ENCODE results near the gene BTLA.
"Not testable (repeated sequence)": the region's sequence is repeated elsewhere in the genome, so short reads cannot be mapped to it uniquely, and the experiment has no call there.

Gene BTLA

DNA sequence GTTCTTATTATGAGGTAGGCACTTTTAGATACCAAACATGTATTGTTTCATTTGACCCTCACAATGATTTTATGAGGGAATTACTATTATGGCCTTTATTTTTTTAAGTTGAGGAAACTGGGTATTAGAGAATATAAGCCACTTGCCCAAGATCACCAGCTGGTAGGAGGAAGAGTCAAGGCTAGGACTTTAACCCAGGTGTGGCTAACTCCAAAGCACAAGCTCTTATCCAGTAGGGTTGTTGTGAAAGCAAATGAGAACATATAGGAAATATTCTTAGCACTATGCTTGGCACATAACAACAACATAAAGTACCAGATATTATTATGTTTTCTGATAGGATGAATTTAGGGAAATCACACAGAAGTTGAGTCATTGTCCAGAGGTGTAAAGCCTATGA is 7.9 kb downstream of the BTLA start:
- DNase-seq: no peak

- DNase-seq: no peak
Observed at GRCh38 chr3:112489674-112490479, 9.4 kb downstream of the BTLA start.

- no peak for DNase-seq
Observed at GRCh38 chr3:112486811-112487505, 12.3 kb downstream of the BTLA start.

DNA sequence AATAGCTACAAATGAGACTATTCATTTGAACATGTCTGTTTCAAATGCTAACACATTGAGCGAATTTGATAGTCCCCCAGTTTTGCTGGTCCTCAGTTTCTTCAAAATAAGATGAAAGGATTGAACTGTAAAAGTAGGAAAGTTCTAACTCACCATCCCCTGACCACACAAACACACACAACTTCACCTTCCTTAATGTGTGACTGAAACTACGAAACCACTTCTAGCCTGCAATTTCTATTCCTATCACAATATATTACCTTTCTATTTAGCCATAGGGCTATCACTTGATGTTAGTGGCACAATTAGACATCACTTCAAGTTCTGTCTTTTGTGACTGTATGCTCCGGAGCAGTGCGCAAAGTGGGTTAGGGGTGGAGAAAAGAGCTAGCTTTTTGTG is 14.9 kb downstream of the BTLA start:
- no peak for DNase-seq

DNA sequence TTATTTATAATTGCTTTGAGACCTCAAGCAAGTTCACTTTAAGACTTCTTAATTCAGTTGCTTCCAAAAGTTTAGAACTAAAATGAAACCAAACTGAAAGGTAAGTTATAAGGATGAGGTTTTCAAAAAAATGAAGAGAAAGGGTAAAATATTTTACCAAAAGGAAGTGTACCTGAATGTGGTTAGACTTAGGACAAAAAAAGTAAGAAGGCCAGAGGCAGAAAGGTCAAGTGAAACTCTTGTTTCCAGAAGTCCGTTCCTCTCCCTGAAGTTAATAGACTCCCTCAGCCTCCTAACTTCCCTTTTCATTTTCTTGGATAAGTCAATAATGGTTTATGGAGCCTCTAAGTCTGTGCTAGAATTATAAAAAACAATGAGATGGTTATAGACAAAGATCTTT is 16.6 kb downstream of the BTLA start:
- DNase-seq: no peak

GRCh38 chr3:112481302-112481721 is 18.0 kb downstream of the BTLA start:
- DNase-seq: no peak

DNA sequence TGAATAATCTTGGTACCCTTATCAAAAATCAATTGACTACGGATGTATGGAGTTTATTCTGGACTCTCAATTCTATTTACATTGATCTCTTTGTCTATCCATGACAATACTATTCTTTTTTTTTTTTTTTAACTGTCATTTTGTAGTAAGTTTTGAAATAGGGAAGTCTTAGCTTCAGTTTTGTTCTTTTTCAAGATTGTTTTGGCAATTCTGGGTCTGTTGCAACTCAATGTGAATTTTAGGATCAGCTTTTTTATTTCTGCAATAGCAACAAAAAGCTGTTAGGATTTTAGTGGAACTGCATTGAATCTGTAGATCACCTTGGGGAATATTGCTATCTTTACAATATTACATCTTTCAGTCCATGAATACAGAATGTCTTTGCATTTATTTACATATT is 21.4 kb downstream of the BTLA start:
- no peak for DNase-seq

DNA sequence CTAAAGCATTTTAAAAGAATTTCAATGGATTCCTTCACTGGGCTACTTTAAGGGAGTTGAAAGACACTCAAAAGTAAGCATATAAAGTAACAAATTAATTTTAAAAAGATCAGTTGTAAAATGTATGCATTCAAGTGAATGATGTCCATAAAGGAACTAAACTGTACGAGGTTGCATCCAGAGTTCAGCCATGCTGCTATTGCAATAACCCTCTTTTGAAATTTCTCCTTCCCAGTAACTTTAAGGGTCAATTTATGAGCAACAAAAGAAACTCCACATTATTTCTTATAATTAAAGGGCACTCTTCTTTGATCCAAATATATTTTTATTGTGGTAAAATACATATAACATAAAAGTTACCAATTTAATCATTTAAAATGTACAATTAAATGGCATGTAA is 22.9 kb downstream of the BTLA start:
- no peak for DNase-seq

- DNase-seq: no peak
Observed at GRCh38 chr3:112474796-112475195, 24.5 kb downstream of the BTLA start.

DNA sequence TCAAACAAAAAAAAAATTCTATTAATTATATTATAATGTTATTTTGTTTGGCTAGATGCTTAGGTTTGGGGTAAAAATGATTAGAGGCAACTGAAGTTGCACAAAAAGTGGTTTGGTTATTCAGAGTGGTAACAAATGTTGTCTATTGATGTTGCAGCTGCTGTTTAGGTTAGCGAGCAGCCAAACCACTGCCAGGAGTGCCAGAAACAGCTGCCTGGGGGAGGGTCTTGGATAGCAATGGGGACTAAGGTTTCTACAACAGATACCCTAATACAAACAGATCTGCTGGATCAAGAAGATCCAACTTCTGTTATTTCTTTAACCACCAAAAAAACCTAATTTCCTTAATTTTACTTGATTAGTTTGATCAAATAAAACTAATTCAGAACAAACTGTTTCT is 26.6 kb downstream of the BTLA start:
- DNase-seq: no peak

GRCh38 chr3:112471596-112472325 is 27.5 kb downstream of the BTLA start:
- no peak for DNase-seq

GRCh38 chr3:112470788-112471187 is 28.5 kb downstream of the BTLA start:
- no peak for DNase-seq

GRCh38 chr3:112469671-112470070 is 29.6 kb downstream of the BTLA start:
- DNase-seq: no peak

DNA sequence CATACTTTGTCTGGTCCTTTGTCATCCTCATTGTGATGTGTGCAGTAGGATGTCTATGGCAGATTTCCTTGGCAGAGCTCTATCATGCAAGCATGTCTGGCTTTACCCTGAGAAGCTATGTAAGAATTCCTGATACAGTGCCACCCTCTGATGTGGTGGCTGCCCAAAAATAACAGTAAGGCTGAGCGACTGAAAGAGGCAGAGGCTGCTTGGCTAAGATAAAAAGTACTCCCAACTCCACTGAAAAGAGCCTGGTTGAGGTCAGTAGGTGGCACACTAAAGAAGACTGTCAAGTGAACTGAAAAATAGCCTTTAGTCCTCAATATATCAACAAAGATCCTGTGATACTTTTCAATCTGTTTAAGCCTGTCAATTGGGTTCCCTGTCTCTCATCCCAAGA is 31.7 kb downstream of the BTLA start:
- DNase-seq: no peak

DNA sequence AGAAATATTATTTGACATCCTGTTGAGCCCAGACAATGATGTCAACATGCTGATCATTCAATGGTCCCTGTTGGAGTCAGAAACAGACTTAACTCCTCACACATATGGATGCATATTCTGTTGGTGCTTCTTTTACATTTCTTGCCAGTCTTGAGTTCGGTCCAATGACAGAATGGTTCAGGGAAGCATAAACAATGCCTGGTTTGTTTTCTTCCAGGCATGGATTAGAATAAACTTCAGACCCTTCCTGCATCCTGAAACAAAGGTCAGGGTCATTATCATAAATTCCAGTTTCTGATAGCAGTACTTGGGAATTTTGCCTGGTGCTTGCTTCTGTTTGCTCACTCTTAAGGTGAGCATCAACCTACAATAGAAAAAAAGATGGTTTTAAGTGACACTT is 33.3 kb downstream of the BTLA start:
- no peak for DNase-seq

- DNase-seq: peak in 2 of 5 experiments; percentile 18 to 66
Observed at GRCh38 chr3:112464264-112464663, 35.0 kb downstream of the BTLA start.

- DNase-seq: peak in 1 of 5 experiments; percentile 49
Observed at GRCh38 chr3:112463250-112463649, 36.0 kb downstream of the BTLA start.

GRCh38 chr3:112461787-112462186 is 37.5 kb downstream of the BTLA start:
- DNase-seq: not testable (repeated sequence)

GRCh38 chr3:112460519-112461195 is 38.6 kb downstream of the BTLA start:
- peak in 1 of 5 experiments; percentile 46 for DNase-seq

GRCh38 chr3:112459750-112460149 is 39.5 kb downstream of the BTLA start:
- peak in 2 of 5 experiments; percentile 9 to 77 for DNase-seq

DNA sequence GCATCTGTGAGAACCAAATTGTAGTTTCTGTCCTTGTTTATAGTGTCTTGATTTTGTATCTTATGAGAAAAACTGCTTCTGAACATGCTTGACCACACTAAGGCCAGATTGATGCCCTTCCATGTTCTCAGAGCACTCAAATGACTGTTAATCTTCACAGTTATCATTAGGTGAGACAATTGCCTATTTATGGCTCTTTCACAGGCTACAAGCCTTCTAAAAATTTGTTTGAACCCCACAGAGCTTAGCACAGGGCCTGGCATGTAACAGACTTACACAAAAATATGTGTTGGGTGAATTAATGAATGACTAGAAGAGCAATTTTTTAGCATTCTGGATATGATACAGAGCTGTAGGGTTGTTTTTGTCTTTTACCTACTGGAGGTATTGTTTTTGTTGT is 43.1 kb downstream of the BTLA start:
- DNase-seq: no peak

- no peak for DNase-seq
Observed at GRCh38 chr3:112448939-112449338, 50.3 kb downstream of the BTLA start.

- DNase-seq: no peak
Observed at GRCh38 chr3:112446343-112446742, 52.9 kb downstream of the BTLA start.
